HG02973 (cell line): ENCODE data around the gene COL9A3.

Source experiments
- ATAC-seq: cut with Tn5 transposase; IDR thresholded peaks from one replicate; pipeline ENCODE4 v1.9.1; 2021; ENCODE audit warnings: moderate library complexity; ENCODE audit not compliant: unreplicated experiment

Gene COL9A3

GRCh38 chr20:62822239-62822787 is 5.5 kb downstream of the COL9A3 start:
- ATAC-seq: no peak

- ATAC-seq: no peak
Observed at GRCh38 chr20:62822788-62823651, 6.2 kb downstream of the COL9A3 start.

GRCh38 chr20:62823688-62824475 is 7.0 kb downstream of the COL9A3 start:
- no peak for ATAC-seq

GRCh38 chr20:62824476-62825332 is 7.9 kb downstream of the COL9A3 start:
- ATAC-seq: no peak

GRCh38 chr20:62825333-62825985 is 8.6 kb downstream of the COL9A3 start:
- ATAC-seq: no peak

- ATAC-seq: no peak
Observed at GRCh38 chr20:62825986-62826645, 9.3 kb downstream of the COL9A3 start.

- no peak for ATAC-seq
Observed at GRCh38 chr20:62826646-62827310, 9.9 kb downstream of the COL9A3 start.

- ATAC-seq: no peak
Observed at GRCh38 chr20:62827311-62828038, 10.6 kb downstream of the COL9A3 start.

- no peak for ATAC-seq
Observed at GRCh38 chr20:62828051-62828450, 11.2 kb downstream of the COL9A3 start.

GRCh38 chr20:62828511-62829230 is 11.8 kb downstream of the COL9A3 start:
- ATAC-seq: no peak

- no peak for ATAC-seq
Observed at GRCh38 chr20:62829231-62830230, 12.7 kb downstream of the COL9A3 start.

GRCh38 chr20:62830251-62830650 is 13.4 kb downstream of the COL9A3 start:
- no peak for ATAC-seq

GRCh38 chr20:62830821-62831220 is 14.0 kb downstream of the COL9A3 start:
- no peak for ATAC-seq

GRCh38 chr20:62831361-62831788 is 14.5 kb downstream of the COL9A3 start:
- ATAC-seq: no peak

- ATAC-seq: no peak
Observed at GRCh38 chr20:62831854-62832211, 15.0 kb downstream of the COL9A3 start.

GRCh38 chr20:62832212-62832922 is 15.5 kb downstream of the COL9A3 start:
- no peak for ATAC-seq
